Measurements from ENCODE around the gene SDC3.

The SDC3 gene

GRCh38 chr1:30848130-30848529 is 60.4 kb downstream of the SDC3 start:
- no peak overlapping the region for H3K4me3 ChIP-seq (ENCODE audit: low read depth, low read length)
- no peak for TF ChIP-seq CTCF (IDR thresholded peaks at IDR 0.05; ENCODE audit: low read depth, low read length)
- no peak for DNase-seq (ENCODE audit: low read depth, low spot score)
- in situ Hi-C loops (cut with HindIII; ENCODE audit: low sequenced_read_pairs) = no loop called here

DNA sequence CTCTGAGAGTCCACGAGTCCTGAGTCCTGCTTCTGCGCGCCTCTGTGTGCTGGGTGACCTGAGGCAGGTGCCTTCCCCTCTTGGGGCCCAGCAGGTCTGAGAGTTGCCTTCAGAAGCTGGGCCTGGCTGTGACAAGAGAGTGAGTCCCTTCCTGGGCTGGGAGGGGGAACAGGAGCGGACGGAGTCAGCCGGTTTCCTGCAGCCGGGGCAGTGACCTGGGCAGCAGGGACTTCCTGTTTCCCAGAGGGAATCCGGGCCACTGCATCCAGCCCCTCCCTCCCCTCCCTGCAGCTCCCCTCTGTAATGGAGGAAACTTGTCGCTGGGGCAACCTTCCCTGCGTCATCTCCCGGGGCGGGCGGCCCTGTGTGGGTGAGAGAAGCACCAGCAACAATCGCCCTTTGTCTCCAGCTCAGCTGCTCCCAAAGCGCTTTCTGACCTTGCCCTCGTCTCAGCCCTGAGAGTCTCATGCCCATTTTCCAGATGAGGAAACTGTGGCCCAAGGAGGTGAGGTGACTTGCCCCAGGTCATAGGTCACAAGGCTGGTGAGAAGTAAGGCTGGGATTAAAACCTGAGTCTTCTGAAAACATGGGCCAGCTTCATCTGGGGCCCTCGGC is 61.1 kb downstream of the SDC3 start:
- DNase-seq (ENCODE audit: low read depth, low spot score) = peak; percentile 72
- no peak for TF ChIP-seq CTCF (IDR thresholded peaks at IDR 0.05; ENCODE audit: low read depth, low read length)
- in situ Hi-C loops (cut with HindIII; ENCODE audit: low sequenced_read_pairs) = no loop called here
- no peak overlapping the region for H3K4me3 ChIP-seq (ENCODE audit: low read depth, low read length)

DNA sequence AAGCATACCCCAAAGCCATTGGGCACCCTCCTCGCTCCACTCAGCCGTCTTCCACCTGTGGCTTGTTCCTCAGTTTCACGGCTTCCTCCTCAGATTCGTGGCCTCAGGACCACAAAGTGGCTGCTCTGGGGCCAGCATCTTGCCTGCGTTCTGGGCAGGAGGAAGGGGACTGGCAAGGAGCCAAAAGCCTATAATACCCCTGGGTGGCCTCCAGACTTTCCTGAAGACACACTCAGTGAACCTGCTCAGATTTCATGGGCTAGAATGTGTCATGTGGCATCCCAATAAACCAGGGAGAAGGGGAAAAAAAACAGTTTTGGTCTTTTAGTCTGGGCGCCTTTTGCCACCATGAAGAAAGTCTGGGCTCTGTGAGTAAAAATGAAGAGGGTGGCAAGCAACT is 62.0 kb downstream of the SDC3 start:
- no peak for TF ChIP-seq CTCF (IDR thresholded peaks at IDR 0.05; ENCODE audit: low read depth, low read length)
- no peak overlapping the region for H3K4me3 ChIP-seq (ENCODE audit: low read depth, low read length)
- in situ Hi-C loops (cut with HindIII; ENCODE audit: low sequenced_read_pairs) = no loop called here
- no peak for DNase-seq (ENCODE audit: low read depth, low spot score)

DNA sequence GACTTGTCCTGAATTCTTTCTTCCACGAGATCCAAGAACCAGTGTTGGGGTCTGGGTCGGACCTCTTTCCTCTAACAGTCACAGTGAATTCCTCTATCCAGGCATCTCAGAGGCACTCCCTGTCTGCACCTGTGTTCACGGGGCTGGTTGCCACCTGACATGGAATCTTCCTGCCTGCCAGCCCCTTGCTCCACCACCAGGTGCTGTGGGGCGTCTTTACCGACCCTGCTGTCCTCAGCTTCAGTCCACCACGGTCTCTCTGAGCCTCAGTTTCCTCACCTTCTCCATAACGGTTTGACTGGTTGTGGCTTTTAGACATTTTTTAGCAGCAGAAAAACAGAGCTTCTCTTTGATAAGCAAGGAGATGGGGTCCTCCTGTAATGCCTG is 62.7 kb downstream of the SDC3 start:
- no peak for DNase-seq (ENCODE audit: low read depth, low spot score)
- in situ Hi-C loops (cut with HindIII; ENCODE audit: low sequenced_read_pairs) = no loop called here
- peak; percentile 9 for TF ChIP-seq CTCF (IDR thresholded peaks at IDR 0.05; ENCODE audit: low read depth, low read length)
- H3K4me3 ChIP-seq (ENCODE audit: low read depth, low read length) = no peak overlapping the region

- no peak for TF ChIP-seq CTCF (IDR thresholded peaks at IDR 0.05; ENCODE audit: low read depth, low read length)
- DNase-seq (ENCODE audit: low read depth, low spot score) = no peak
- in situ Hi-C loops (cut with HindIII; ENCODE audit: low sequenced_read_pairs) = no loop called here
- H3K4me3 ChIP-seq (ENCODE audit: low read depth, low read length) = no peak overlapping the region
Measured at GRCh38 chr1:30845237-30845903, 63.2 kb downstream of the SDC3 start.

GRCh38 chr1:30844631-30845030 is 63.9 kb downstream of the SDC3 start:
- no peak for TF ChIP-seq CTCF (IDR thresholded peaks at IDR 0.05; ENCODE audit: low read depth, low read length)
- in situ Hi-C loops (cut with HindIII; ENCODE audit: low sequenced_read_pairs) = no loop called here
- DNase-seq (ENCODE audit: low read depth, low spot score) = no peak
- no peak overlapping the region for H3K4me3 ChIP-seq (ENCODE audit: low read depth, low read length)
